Measurements from ENCODE around the gene RTL9. TPM values are rescaled to one million over a fixed set of nuclear protein-coding genes. Genes with fewer than 3 reads are reported as not detected.

Gene RTL9
- total RNA-seq, 1 donor from 2014 or later, result not detected

DNA sequence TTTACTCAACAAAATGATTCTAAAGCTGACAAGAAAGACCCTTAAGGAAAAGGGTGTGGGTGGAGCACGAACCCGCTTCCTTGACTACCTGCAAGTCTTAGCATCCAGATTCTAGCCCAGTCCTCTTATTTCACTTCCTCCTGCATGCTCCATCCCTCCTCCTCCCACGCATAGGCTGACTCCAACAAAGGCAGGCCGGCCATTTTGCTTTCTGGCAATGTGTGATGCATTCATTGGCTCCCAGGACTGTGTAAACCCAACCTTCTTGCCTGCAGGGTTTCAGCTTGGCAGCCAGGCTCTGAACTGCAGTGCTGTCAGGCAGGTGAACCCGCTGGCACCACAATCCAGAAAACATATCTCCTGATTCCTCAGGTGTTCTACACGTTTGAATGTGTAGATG lies 39.3 kb downstream of the RTL9 start:
- Mint-ChIP-seq H3K4me1 (no peaks in the 10 kb centered on the region), H3K36me3 (ENCODE audit: low read depth) (no peaks in the 10 kb centered on the region), H3K9me3 (no peaks in the 10 kb centered on the region), H3K27ac (no peak overlapping the region), H3K4me3 (no peak overlapping the region), H3K27me3 (peaks cover 4% of the 10 kb centered on the region)
- intact Hi-C loops (cut with micrococcal nuclease), result no loop called here
- ChIA-PET POLR2A (no interaction called here), CTCF (no interaction called here)
- no peak for ATAC-seq (ENCODE audit: low read depth)
- DNase-seq, result no peak
- TF ChIP-seq, protein P1, sequence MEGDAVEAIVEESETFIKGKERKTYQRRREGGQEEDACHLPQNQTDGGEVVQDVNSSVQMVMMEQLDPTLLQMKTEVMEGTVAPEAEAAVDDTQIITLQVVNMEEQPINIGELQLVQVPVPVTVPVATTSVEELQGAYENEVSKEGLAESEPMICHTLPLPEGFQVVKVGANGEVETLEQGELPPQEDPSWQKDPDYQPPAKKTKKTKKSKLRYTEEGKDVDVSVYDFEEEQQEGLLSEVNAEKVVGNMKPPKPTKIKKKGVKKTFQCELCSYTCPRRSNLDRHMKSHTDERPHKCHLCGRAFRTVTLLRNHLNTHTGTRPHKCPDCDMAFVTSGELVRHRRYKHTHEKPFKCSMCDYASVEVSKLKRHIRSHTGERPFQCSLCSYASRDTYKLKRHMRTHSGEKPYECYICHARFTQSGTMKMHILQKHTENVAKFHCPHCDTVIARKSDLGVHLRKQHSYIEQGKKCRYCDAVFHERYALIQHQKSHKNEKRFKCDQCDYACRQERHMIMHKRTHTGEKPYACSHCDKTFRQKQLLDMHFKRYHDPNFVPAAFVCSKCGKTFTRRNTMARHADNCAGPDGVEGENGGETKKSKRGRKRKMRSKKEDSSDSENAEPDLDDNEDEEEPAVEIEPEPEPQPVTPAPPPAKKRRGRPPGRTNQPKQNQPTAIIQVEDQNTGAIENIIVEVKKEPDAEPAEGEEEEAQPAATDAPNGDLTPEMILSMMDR (IDR thresholded peaks at IDR 0.05), result no peak

DNA sequence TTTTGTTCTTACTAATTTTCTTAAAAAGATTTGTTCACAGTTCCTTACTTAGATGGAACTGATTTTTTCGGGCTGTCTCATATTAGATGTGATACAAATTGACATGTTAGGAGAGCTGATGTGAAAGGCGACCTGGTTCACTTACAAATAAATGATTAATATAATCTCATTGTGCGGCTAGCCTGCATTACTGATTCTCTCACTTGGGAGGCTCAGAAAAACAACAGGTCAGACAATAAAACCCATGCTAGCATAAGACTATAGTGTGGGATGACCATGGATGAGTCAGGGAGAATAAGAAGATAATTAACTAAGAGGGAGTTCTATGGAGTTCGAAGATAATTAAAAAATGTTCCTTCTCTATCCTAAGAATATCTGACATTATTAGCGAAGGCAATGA lies 40.8 kb downstream of the RTL9 start:
- no peak overlapping the region for H3K27ac Mint-ChIP-seq
- no peaks in the 10 kb centered on the region for H3K9me3 Mint-ChIP-seq
- CTCF ChIA-PET, result no interaction called here
- POLR2A ChIA-PET, result no interaction called here
- H3K4me3 Mint-ChIP-seq, result no peak overlapping the region
- intact Hi-C loops (cut with micrococcal nuclease), result no loop called here
- H3K36me3 Mint-ChIP-seq (ENCODE audit: low read depth), result no peaks in the 10 kb centered on the region
- H3K27me3 Mint-ChIP-seq, result peaks cover 4% of the 10 kb centered on the region
- no peaks in the 10 kb centered on the region for H3K4me1 Mint-ChIP-seq
- ATAC-seq (ENCODE audit: low read depth) (no peak), DNase-seq (no peak)
- TF ChIP-seq, protein P1 (IDR thresholded peaks at IDR 0.05), result no peak

DNA sequence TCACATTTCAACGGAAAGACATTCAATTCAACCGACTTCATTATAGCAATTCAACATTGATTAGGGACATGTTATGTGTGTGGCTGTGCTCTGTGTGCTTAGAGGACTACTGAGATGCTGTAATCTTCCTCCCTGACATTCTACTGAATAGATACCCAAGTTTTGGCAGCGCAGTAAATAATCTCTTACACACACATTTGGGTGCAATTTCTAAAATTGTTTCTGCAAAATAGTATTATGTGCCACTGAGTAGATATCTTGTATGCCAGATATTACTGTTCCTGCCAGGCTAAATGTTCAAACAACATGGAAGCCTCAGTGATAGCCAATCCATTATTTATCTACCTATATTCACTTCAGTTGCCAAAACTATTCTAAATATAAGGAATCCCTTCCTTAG lies 41.3 kb downstream of the RTL9 start:
- Mint-ChIP-seq H3K4me1 (no peaks in the 10 kb centered on the region), H3K36me3 (ENCODE audit: low read depth) (no peaks in the 10 kb centered on the region), H3K4me3 (no peak overlapping the region), H3K27me3 (peaks cover 4% of the 10 kb centered on the region), H3K9me3 (no peaks in the 10 kb centered on the region), H3K27ac (no peak overlapping the region)
- TF ChIP-seq, protein P1 (IDR thresholded peaks at IDR 0.05), result no peak
- DNase-seq (no peak), ATAC-seq (ENCODE audit: low read depth) (no peak)
- ChIA-PET CTCF (no interaction called here), POLR2A (no interaction called here)
- intact Hi-C loops (cut with micrococcal nuclease), result no loop called here

DNA sequence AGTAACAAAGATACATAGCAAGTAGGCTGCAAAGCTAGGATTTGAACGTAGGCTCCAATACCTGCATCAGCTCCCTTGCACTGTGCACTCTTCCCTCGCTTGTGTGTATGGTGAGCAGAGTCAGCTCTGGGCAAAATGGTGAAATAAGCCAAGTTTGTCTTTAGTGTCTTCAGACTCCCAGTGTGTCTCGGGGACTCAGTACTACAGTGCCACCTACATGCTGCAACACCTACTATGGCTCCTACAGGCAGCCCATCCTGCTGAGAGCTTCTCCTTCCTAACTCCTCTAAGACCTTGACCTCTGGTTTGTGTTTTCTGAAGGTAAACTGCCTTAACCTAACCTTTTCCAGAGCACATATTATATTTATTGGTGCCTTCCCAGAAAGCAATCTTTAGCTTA lies 42.5 kb downstream of the RTL9 start:
- Mint-ChIP-seq H3K27me3 (peaks cover 4% of the 10 kb centered on the region), H3K4me3 (no peak overlapping the region), H3K4me1 (no peaks in the 10 kb centered on the region), H3K27ac (no peak overlapping the region), H3K9me3 (no peaks in the 10 kb centered on the region), H3K36me3 (ENCODE audit: low read depth) (no peaks in the 10 kb centered on the region)
- intact Hi-C loops (cut with micrococcal nuclease), result no loop called here
- ChIA-PET CTCF (no interaction called here), POLR2A (no interaction called here)
- ATAC-seq (ENCODE audit: low read depth) (no peak), DNase-seq (no peak)
- TF ChIP-seq, protein P1 (IDR thresholded peaks at IDR 0.05), result no peak

DNA sequence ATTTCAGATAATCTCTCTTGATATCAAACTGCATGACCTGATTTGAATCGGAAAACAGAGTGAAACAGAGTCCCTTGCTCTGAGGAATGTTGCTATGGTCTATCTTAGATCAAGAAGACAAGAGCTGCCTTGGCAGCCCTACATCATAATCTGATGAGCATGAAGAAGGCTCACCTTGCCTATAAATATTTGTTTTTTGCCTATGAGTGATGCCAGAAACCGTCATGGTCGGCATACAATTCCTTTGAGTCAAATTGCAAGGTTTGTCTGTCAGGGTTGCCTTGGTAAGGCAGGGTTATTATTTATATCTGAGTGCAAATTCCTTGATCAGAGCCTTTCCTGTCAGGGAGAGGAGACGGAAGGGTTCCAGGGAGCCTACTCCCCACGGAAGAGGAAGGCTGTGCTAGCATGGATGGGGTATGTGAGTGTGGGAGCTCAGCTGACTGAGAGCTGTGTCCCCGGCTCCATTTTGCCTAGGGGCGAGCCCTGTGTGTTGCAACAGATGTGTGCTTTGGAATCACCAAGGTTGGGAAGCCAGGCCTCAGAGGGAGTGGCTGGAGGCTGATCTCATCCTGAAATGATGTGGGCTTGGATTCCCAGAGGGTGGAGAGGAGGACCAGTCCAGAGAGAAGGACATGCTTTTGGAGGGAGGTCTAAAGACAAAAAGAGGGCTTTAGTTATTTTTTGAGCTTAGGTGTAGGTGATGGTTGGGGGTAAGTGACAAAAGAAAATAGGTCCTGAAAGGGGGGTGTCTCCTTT lies 43.6 kb downstream of the RTL9 start:
- Mint-ChIP-seq H3K4me1 (no peaks in the 10 kb centered on the region), H3K27ac (no peak overlapping the region), H3K27me3 (peaks cover 4% of the 10 kb centered on the region), H3K9me3 (no peaks in the 10 kb centered on the region), H3K36me3 (ENCODE audit: low read depth) (no peaks in the 10 kb centered on the region), H3K4me3 (no peak overlapping the region)
- ATAC-seq (ENCODE audit: low read depth) (no peak), DNase-seq (no peak)
- TF ChIP-seq, protein P1 (IDR thresholded peaks at IDR 0.05), result no peak
- intact Hi-C loops (cut with micrococcal nuclease), result no loop called here
- CTCF ChIA-PET, result interaction anchor here (2.5 kb wide), 1 partner anchor 242 kb away, joined by 13 read pairs; no protein-coding TSS in a partner anchor
- POLR2A ChIA-PET, result no interaction called here

All from activated B cell treated with CpG ODN at 0.5 μM for 24 hours (primary cell).